Right renal cortex interstitium (tissue), 3 donors: ENCODE data around the gene ROM1. TPM values are rescaled to one million over a fixed set of nuclear protein-coding genes. Genes with fewer than 3 reads are reported as not detected.
"Not testable (repeated sequence)": the region's sequence is repeated elsewhere in the genome, so short reads cannot be mapped to it uniquely, and the experiment has no call there.

ENCODE experiments used
- DNase-seq, 3 donors: peaks; one replicate each; pipeline ENCODE4 v3.0.0-alpha.2; 2013; ENCODE audit warnings: low read depth in 3 of 3, low spot score in 2 of 3
- polyA plus RNA-seq, 3 donors: library from polyadenylated mRNA; unstranded; fragments of 120-200 nt; gene quantifications; one replicate each; pipeline ENCODE4 v1.2.1, GENCODE V29; 2013; ENCODE audit not compliant: insufficient read length in 3 of 3

Gene ROM1
- polyA plus RNA-seq: 1 to 10 TPM; 2.7 to 3.6 (median 3.6) TPM

- DNase-seq: no peak
These were observed at the start of gene ROM1, which contains the start of gene EML3 for GRCh38 chr11:62612366-62613290. Gene ROM1 (plus strand): TSS chr11:62613257. CDS start chr11:62613282, 25 bp downstream. Gene EML3 (minus strand): TSS chr11:62612775. CDS start chr11:62612457, 318 bp downstream.

GRCh38 chr11:62565100-62565802 is 47.8 kb upstream of the ROM1 start:
- no peak for DNase-seq

GRCh38 chr11:62566247-62566646 is 46.8 kb upstream of the ROM1 start:
- DNase-seq: no peak

- no peak for DNase-seq
These were observed 45.9 kb upstream of the ROM1 start for GRCh38 chr11:62567018-62567633.

GRCh38 chr11:62569611-62570010 is 43.4 kb upstream of the ROM1 start:
- no peak for DNase-seq

- DNase-seq: not testable (repeated sequence)
These were observed 42.2 kb upstream of the ROM1 start for GRCh38 chr11:62570903-62571302.

- not testable (repeated sequence) for DNase-seq
These were observed 41.6 kb upstream of the ROM1 start for GRCh38 chr11:62571493-62571892.

GRCh38 chr11:62572431-62572830 is 40.6 kb upstream of the ROM1 start:
- DNase-seq: no peak

- DNase-seq: no peak
These were observed 40.0 kb upstream of the ROM1 start for GRCh38 chr11:62573006-62573591.

- peak; percentile 97 to 99 (median 99) for DNase-seq
These were observed 39.3 kb upstream of the ROM1 start, which contains the start of gene EEF1G for GRCh38 chr11:62573592-62574362. Gene EEF1G (minus strand): TSS chr11:62573891. CDS start chr11:62573842, 49 bp downstream.

GRCh38 chr11:62574363-62575071 is 38.5 kb upstream of the ROM1 start:
- no peak for DNase-seq

- no peak for DNase-seq
These were observed 37.9 kb upstream of the ROM1 start for GRCh38 chr11:62575156-62575555.

GRCh38 chr11:62575837-62576236 is 37.2 kb upstream of the ROM1 start:
- DNase-seq: no peak

- no peak for DNase-seq
These were observed 35.9 kb upstream of the ROM1 start for GRCh38 chr11:62577046-62577714.

GRCh38 chr11:62578541-62578940 is 34.5 kb upstream of the ROM1 start:
- DNase-seq: no peak

GRCh38 chr11:62579252-62579651 is 33.8 kb upstream of the ROM1 start:
- DNase-seq: no peak

GRCh38 chr11:62580959-62581715 is 31.9 kb upstream of the ROM1 start:
- DNase-seq: no peak

- not testable (repeated sequence) for DNase-seq
These were observed 31.3 kb upstream of the ROM1 start for GRCh38 chr11:62581735-62582134.
